GM19397 (cell line): Measurements from ENCODE around the gene RFX8.
"Not testable (repeated sequence)": the region's sequence is repeated elsewhere in the genome, so short reads cannot be mapped to it uniquely, and the experiment has no call there.

ENCODE experiments used
- ATAC-seq: cut with Tn5 transposase; IDR thresholded peaks from one replicate; pipeline ENCODE4 v1.9.1; 2021; ENCODE audit warnings: mild to moderate bottlenecking, moderate library complexity; ENCODE audit not compliant: unreplicated experiment

The RFX8 gene

DNA sequence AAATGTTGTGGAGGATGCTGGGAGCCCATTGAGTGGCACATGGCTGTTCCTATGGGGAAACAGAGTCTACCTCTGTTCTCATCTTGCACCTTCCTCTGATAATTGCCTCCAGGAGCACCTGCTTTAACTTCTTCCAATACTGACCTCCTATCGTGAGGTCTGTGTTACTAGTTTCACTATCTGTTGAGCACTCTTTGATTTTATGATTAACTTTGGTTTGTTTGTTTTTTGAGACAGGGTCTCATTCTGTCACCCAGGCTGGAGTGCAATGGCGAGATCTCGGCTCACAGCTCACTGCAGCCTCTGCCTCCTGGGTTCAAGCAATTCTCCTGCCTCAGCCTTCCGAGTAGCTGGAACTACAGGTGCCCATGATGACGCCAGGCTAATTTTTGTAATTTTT is 12.1 kb upstream of the RFX8 start:
- ATAC-seq = no peak

- no peak for ATAC-seq
Observed at GRCh38 chr2:101486258-101486701, 11.4 kb upstream of the RFX8 start.

GRCh38 chr2:101485856-101486255 is 10.9 kb upstream of the RFX8 start:
- no peak for ATAC-seq

DNA sequence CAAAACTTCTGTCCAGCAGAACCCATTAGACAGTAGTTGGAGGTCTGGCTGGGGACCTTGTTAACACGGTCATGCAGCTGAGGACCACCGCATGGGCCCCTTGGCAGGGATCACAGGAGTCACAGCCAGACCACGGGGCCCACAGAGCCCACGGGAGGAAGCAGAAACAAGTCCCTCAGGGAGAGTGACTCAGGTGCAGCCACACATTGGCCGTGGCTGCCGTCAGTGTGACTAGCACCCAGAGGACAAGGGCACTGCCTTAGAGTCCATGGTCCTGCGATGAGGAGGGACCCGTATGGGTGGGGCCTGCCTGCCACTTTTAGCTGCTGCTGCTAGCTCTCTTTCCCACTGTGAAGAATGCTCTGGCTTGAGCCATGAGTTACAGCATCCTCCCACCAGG is 5.9 kb upstream of the RFX8 start:
- ATAC-seq = no peak

- no peak for ATAC-seq
Observed at GRCh38 chr2:101479810-101480209, 4.9 kb upstream of the RFX8 start.

- ATAC-seq = no peak
Observed at GRCh38 chr2:101479328-101479727, 4.4 kb upstream of the RFX8 start.

- no peak for ATAC-seq
Observed at GRCh38 chr2:101478181-101479001, 3.5 kb upstream of the RFX8 start.

- ATAC-seq = no peak
Observed at GRCh38 chr2:101477556-101477955, 2.6 kb upstream of the RFX8 start.

DNA sequence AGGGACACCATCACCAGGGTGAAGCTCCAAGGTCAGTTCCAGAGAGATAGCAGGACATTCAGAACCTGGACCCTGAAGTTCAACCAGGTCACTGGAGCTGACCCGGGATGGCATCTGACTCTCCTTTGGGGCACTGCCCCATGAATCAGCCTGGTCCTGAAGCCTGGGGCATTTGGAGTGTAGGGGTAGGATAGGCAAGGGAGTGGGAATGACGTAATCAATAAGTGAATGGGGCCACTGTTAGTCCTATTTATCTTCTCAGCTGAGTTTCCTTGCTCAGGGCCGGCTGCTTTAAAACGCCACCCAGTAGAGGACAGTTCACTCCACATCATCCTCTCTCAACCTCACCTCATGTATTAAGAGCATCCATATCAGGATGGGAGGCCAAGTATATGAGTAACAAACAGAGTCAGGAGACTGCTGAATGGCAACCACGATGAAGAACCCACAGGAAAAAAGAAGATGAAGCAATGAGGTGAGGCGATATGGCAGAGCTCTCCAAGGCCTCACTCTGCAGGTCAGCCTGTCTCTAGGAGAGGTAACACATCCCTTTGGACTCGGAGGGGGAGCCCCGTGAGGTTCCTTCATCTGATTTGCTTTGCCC is 1.8 kb upstream of the RFX8 start:
- no peak for ATAC-seq

DNA sequence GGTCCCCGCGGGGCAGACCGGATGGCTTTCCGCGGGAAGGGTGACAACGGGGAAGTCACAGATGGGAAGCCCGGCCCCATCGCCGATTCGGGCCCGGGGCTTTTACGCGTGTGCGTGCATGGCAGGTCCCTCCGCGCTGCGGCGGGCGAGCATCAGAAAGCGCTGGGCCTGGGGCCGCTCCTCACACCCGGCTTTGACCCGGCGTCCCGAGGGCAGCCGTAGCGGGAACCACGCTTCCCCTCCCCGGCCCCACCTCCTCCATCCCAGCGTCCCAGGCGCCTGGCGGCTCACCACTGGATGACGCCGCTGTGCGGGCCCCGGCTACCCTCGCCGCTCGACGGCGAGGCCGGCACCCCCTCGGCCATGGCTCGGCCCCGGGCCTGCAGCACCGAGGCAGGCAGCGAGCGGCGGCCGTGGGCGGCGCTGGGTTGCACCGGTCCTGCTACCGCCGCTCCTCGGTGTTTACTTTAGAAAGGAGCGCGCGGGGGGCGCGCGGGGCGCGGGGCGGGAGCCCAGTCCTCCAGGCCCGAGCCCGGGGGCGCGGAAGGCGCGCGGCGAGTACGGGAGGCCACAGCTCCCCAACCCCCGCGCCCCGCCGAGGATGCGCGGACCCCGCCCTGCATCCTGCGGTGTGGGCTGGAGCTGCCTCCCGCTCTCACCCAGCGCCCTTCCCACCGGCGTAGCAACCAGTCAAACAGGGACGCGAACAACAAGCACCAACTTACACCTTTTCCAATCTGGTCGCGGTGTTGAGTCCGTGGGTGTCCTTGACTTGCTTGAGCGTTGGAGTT is 806 bp downstream of the RFX8 start:
- ATAC-seq = no peak

GRCh38 chr2:101473591-101473910 is 1.4 kb downstream of the RFX8 start:
- no peak for ATAC-seq

DNA sequence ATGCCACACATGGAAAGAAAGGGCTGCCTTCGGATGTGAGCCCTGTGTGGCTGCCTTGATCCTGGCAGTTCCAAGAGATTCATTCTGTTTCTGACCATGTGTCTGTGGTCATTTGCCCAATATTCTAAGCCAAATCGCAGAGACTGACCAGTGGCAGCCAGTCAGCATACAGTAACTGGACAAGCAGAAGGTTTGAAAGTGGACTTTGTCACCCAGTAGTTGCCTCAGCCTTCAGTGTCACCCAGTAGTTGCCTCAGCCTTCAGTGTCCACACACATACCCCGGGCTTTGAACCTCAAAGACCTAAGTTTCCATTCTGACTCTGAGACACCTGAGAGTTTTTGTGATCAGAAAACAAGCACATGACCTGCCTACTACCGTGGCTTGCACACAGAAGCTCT is 5.0 kb downstream of the RFX8 start:
- no peak for ATAC-seq

DNA sequence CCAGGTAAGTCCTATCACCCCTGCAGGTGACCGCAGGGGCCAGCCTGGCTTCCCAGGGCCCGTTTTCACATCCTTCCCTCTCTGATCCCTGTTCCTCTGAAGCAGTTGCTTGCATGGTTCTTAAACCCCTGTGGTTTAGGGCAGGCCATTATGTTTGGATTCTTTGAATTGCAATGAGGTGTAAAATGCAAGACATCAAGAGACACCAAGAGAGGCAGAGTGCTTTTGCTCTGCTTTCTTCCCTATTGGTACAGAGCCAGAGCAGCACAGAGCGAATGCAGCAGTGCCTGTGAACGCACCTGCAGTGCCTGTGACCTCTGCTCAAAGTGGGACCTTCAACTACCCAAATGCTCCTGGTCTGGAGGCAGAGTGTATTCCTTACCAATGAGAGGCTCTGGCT is 7.6 kb downstream of the RFX8 start:
- ATAC-seq = no peak

DNA sequence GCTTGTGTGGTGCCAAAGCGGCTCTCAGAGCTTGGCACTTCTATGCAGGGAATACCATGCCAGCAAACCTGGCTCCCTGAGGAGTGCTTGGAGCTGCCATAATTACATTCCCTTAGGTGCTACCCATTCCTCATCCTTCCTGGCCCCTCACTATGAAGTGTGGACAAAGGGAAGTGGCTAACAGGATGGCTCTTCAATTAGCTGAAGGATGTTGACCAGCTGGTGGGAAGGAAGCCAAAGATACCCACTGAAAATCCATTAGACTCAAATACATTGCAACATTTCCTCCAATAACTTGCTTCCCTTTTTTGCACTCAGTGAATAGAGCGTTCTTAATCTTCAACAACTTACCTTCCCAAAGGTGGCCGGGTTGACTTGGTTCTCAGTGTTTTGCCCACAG is 8.5 kb downstream of the RFX8 start:
- ATAC-seq = no peak

DNA sequence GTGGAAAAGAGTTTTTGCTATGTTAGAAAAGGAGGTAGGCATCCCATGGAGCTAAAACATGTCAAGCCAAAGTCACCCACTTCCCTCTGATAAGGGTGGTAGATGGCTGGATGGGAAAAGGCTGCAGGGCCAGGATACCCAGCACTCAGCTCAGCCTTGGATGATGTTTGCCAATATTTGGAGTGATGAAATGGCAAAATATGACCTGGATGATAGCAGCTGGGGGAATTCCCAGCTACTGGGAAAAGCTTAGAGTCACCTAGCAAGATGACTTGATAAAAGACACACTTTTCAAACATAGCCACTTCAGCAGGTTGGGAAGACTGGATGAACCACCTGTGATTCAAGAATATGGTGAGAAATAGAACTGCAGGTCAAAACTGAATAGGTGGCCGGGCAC is 10.1 kb downstream of the RFX8 start:
- no peak for ATAC-seq

GRCh38 chr2:101463911-101464641 is 10.8 kb downstream of the RFX8 start:
- no peak for ATAC-seq

GRCh38 chr2:101463421-101463820 is 11.5 kb downstream of the RFX8 start:
- ATAC-seq = no peak

GRCh38 chr2:101461381-101461780 is 13.5 kb downstream of the RFX8 start:
- ATAC-seq = no peak

DNA sequence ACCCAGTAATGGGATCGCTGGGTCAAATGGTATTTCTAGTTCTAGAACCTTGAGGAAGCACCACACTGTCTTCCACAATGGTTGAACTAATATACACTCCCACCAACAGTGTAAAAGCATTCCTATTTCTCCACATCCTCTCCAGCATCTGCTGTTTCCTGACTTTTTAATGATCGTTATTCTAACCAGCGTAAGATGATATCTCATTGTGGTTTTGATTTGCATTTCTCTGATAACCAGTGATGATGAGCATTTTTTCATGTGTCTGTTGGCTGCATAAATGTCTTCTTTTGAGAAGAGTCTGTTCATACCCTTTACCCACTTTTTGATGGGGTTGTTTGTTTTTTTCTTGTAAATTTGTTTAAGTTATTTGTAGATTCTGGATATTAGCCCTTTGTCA is 20.5 kb downstream of the RFX8 start:
- not testable (repeated sequence) for ATAC-seq

DNA sequence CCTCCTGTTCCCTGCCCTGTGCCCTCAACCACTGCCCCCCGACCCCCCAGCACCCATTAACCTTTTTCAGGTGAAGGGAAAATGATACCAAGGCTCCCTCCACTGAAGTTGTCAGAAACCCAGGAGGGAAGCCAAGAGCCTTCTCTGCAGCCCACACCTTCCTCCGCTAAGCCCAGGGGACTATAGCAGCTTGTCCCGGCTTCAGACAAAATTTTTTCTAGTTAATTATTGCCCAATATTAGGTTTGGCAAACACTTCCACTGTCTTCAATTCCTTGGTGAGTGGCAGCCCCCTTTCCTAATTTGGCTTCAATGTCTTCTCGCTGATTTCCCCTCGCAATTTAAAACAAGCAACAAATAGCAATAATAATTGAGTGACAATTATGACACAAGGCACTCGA is 23.9 kb downstream of the RFX8 start:
- ATAC-seq = no peak

GRCh38 chr2:101446869-101447268 is 28.0 kb downstream of the RFX8 start:
- no peak for ATAC-seq
